GM12875 (cell line): Measurements from ENCODE around the gene MTMR3.
"Not testable (repeated sequence)": the region's sequence is repeated elsewhere in the genome, so short reads cannot be mapped to it uniquely, and the experiment has no call there.

Source experiments
- H3K4me3 ChIP-seq: one replicate; pipeline ENCODE4 v1.5.1; 2011; ENCODE audit warnings: low read depth, low read length, control low read depth
- TF ChIP-seq, protein P1 (sequence below): IDR thresholded peaks from 2 replicates; pipeline ENCODE4 v1.5.1; 2011; ENCODE audit warnings: low read depth, mild to moderate bottlenecking, control low read depth, inconsistent platforms, low read length, moderate library complexity, borderline replicate concordance; ENCODE audit not compliant: insufficient read depth

Gene MTMR3

DNA sequence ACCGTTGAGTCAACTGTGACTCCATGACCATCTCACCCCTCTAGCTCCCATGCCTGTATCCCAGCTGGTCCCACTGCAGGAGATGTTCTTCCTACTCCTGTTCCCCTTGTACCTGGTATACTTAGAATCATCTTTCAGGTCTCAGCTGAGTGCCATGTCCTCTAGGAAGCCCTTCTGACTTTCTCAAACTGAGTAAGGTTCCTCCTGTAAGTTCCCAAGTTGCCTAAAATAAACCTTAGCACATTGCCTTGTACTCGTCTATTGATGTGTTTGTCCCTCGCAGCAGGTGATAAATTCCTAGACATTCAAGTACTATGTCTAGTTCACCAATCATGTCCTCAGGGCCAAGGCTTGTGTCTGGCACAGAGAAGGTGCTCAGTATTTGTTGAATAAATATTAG is 26.5 kb upstream of the MTMR3 start:
- TF ChIP-seq, protein P1, sequence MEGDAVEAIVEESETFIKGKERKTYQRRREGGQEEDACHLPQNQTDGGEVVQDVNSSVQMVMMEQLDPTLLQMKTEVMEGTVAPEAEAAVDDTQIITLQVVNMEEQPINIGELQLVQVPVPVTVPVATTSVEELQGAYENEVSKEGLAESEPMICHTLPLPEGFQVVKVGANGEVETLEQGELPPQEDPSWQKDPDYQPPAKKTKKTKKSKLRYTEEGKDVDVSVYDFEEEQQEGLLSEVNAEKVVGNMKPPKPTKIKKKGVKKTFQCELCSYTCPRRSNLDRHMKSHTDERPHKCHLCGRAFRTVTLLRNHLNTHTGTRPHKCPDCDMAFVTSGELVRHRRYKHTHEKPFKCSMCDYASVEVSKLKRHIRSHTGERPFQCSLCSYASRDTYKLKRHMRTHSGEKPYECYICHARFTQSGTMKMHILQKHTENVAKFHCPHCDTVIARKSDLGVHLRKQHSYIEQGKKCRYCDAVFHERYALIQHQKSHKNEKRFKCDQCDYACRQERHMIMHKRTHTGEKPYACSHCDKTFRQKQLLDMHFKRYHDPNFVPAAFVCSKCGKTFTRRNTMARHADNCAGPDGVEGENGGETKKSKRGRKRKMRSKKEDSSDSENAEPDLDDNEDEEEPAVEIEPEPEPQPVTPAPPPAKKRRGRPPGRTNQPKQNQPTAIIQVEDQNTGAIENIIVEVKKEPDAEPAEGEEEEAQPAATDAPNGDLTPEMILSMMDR, result no peak

DNA sequence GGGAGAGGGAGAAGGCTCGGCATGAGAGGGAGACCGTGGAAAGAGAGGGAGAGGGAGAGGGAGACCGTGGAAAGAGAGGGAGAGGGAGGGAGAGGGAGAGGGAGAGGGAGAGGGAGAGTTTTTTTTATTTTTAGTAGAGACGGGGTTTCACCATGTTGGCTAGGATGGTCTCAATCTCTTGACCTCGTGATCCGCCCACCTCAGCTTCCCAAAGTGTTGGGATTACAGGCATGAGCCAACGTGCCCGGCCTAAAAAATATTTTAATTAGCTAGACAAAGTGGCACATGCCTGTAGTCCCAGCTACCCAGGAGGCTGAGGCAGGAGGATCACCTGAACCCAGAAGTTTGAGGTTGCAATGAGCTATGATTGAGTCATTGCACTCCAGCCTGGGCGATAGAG is 23.9 kb upstream of the MTMR3 start:
- H3K4me3 ChIP-seq, result not testable (repeated sequence)

More for the DNA sequence above, 26.5 kb upstream of the MTMR3 start:
- no peak overlapping the region for H3K4me3 ChIP-seq

DNA sequence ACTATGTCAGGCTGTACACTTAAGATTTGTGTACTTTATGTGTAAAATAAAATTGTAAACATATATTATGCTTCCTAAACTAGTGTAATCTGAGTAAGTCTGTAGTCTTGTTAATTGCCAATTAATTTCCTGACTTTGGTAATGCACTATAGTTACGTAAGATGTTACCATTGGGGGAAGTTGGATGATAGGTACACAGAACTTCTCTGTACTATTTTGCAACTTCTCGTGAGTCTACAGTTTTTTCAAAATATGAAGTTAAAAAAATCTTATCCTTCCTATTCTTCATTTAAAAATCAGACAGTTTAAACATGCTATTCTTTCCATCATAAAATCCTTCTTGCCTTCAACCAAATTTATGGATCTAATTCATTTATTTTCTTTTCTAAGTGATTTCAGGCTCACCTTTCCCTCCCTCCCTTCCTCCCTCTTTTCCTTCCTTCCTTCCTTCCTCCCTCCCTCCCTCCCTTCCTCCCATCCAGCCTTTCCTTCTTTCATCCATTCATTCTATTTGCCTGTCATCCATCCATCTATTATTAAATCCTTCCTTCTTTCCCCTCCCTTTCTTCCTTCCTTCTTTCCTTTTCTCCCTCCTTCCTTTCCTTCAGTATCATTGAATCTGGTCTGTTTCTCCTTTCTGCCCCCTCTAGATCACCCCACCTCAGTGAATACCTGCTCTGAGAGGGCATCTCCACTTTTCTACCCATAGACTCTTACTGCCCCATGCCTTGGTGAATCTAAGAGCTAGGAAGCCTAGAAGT is 22.8 kb upstream of the MTMR3 start:
- TF ChIP-seq, protein P1, result no peak

DNA sequence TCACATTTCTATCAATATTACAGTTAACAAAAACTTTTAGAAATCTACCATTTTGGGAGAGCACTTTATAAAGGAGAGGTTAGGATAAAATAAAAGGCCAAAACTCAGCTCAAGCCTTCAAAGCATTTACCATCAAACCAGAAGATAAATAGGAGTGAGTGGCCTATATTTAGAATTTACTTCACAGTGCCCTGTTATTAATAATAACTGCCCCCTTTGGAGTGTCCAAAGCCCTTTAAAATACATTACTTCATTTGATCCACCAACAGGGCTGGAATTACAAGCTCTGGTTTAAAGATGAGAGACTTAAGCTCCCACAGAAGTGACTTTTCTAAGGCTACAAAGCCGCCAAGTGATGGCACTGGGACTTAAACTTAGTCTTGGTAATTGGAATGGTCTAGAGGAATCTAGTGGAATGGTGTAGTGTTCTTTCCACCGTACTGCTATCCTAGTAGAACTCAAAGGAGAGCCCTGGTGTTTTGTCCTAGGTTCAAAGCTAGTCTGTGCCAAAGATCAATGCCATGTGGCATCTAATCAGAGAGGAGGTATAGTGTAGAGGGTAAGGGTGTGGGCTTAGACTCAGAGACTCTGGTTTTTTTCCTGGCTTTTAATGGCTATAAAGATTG is 21.2 kb upstream of the MTMR3 start:
- TF ChIP-seq, protein P1, result no peak
- no peak overlapping the region for H3K4me3 ChIP-seq

More for the DNA sequence above, 22.8 kb upstream of the MTMR3 start:
- H3K4me3 ChIP-seq, result no peak overlapping the region

DNA sequence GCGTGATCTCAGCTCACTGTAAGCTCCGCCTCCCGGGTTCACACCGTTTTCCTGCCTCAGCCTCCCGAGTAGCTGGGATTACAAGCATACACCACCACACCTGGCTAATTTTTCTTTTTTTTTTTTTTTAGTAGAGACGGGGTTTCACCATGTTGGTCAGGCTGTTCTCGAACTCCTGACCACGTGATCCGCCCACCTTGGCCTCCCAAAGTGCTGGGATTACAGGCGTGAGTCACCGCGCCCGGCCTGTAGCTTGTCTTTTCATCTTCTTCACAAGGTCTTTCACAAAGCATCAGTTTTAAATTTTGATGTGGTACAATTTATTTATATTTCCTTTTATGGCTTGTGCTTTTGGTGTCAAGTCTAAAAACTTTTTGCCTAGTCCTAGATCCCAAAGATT is 17.4 kb upstream of the MTMR3 start:
- not testable (repeated sequence) for H3K4me3 ChIP-seq

DNA sequence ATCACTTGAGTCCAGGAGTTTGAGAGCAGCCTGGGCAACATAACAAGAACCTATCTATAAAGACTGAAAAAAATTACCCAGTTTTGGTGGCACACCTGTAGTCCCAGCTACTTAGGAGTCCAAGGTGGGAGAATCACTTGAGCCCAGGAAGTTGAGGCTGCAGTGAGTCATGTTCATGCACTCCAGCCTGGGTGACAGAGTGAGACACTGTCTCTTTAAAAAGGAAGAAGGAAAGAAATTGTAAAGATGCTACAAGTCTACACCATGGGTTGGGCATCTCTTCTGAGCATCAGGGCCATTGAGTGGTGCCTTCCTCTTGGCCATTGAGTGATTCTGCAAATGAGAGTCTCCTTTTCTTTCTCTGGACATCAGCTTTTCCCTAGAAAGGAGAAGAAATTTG is 15.7 kb upstream of the MTMR3 start:
- H3K4me3 ChIP-seq, result no peak overlapping the region
- TF ChIP-seq, protein P1, result no peak

DNA sequence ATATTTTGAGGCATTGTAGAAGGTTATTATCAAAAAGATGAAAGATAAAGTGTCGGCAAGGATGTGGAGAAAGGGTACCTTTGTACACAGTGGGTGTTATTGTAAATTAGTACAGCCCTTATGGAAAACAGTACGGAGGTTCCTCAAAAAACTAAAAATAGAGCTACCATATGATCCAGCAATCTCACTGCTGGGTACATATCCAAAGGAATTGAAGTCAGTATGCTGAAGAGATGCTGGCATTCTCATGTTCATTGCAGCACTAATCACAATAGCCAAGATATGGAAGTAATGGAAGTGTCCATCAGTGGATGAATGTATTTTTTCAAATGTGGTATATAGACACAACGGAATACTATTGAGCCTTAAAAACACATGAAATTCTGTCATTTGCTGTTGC is 15.1 kb upstream of the MTMR3 start:
- H3K4me3 ChIP-seq, result no peak overlapping the region
- TF ChIP-seq, protein P1, result no peak

DNA sequence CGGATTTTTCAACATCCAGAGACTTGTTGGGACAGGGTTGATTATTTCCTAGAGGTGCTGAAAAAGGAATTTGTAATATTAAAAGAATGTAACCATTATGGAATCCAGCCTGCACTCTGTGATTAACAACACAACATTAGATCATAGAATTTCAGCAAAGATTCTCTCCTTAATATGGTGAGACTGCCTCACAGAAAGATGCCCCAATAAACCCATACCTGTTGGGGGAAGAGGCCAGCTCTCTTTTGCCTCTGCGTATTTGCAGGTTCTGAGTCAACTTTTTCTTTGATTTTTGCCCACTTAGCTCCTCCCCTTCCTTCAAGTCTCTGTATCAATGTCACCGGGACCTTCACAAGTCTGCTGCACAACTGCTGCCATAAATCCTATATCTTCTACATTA is 12.4 kb upstream of the MTMR3 start:
- TF ChIP-seq, protein P1, result no peak
- H3K4me3 ChIP-seq, result no peak overlapping the region
